NCI-H82 (cell line): ENCODE results near the gene ZNF277.

Source experiments
- DNase-seq: peaks from one replicate; lab custom pipeline; 2025; lab: John Stamatoyannopoulos, UW

The ZNF277 gene

DNA sequence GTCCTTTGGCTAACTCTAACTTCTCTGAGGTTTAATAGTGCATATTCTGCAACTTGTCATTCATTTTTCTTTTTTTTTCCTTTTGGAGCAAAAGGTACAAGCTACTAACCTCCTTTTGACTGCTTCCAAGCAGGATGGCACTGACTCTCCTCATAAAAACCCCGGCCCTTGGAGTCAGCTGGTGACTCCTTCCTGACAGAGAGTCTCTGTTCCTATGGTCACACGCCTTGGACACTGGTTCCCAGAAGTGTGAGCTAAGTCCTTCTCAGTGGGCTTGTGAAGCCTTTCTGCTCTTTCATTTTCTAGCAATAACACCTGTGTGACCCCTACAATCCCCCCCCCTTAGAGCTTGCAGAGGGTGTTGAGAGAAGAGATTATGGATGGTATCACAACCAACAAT is 22.0 kb upstream of the ZNF277 start:
- DNase-seq = no peak

DNA sequence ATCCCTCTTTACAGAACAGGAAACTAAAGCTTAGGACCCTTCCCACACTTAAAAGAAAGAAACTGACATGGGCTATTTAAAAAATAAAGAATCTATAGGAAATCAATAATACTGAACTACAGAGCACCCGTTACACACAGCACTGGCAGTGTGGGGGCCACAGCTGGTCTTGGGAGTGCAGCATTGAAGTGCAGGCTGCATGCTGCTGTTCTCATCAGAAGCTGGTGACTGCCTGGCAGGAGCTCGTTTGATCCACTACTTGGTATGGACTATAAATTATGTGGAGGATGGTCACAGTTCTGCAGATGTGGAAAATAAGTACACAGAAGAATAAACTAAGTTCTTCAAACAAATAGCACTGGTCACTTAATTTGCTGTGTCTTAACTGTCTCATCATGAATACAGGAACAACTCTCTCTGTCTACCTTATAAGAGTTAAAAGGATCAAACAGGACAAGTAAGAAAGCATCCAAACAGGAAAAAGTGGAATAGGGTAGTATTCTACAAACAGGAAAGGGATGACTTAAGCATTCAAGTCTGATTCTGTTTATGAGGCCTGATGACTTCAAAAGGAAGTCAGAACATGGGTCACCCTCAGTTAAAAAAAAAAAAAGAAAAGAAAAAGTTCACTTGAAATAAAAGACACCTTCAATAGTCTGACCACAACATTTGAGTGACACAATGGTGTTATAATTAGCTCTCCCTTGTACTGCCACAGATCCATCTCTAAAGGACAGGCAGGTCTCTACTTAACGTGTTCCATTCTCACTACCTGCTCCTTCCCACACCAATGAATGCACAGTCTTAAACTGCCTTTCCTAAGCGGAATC is 21.3 kb upstream of the ZNF277 start:
- no peak for DNase-seq

DNA sequence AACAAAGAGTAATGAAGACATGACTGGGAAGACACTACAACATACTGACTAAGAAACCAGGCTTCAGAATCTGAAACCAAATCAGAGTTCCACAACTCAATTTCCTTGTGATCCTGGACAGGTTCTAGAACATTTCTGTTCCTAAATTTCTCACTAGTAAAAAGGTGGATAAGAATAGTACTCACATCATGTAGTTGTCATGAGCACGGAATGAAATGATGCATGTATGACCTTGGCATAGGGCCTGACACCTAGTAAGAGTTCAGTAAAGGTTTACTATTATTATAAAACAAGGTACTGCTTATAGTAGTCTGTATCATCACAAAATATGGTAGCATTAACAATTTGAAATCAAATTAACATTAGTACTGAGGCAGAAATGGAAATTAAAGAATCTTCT is 20.2 kb upstream of the ZNF277 start:
- no peak for DNase-seq

DNA sequence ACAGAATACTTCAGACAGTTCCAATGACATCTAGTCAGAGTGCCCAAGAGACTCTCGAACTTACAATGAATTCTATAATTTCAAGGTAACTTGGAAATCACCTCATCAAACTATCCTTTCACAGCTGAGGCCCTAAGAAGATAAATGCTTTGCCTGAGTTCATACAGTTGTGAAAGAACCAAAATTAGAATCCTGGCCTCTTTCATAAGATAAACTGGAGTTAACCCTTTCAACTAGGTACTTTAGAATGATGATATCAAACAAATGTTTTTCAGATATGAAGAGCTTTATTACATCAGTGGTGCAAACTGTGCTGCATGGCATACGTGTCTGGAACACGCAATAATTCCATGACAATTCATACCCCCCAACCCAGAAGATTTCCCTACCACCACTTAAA is 18.2 kb upstream of the ZNF277 start:
- no peak for DNase-seq

DNA sequence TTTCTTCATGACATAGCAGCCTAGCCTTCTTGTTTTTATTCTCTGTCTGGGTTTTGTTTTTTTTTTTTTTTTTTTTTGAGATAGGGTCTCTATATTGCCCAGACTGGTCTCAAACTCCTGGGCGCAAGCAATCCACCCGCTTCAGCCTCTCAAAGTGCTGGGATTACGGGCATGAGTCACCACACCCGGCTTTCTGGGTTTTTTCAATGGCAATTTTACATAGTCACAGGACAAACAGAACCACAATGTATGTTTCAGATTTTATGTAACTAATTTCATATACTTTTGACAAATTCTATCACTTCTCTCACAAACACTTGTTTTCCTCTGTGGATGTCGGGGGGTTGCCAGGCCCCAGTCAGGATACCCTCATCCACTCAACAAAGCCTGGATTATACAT is 16.8 kb upstream of the ZNF277 start:
- DNase-seq = no peak

DNA sequence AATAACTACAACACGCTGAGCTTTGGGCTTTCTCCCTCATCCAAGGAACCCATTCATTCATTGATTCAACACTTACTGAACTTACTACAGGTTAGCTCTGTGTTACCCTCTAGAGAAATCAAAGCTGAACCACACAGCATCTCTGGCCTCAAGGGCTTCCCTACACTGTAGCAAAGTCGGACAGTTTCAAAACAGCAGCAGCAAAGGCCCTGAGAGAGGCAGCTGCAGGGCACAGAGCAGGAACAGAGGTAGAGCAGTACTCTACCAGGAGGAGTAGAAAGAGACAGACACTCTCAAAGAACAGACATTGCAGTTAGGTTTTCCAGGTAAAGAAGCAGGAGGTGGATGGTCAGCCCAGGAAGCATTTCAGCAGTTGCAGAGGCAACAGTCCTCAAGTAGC is 16.4 kb upstream of the ZNF277 start:
- DNase-seq = no peak

DNA sequence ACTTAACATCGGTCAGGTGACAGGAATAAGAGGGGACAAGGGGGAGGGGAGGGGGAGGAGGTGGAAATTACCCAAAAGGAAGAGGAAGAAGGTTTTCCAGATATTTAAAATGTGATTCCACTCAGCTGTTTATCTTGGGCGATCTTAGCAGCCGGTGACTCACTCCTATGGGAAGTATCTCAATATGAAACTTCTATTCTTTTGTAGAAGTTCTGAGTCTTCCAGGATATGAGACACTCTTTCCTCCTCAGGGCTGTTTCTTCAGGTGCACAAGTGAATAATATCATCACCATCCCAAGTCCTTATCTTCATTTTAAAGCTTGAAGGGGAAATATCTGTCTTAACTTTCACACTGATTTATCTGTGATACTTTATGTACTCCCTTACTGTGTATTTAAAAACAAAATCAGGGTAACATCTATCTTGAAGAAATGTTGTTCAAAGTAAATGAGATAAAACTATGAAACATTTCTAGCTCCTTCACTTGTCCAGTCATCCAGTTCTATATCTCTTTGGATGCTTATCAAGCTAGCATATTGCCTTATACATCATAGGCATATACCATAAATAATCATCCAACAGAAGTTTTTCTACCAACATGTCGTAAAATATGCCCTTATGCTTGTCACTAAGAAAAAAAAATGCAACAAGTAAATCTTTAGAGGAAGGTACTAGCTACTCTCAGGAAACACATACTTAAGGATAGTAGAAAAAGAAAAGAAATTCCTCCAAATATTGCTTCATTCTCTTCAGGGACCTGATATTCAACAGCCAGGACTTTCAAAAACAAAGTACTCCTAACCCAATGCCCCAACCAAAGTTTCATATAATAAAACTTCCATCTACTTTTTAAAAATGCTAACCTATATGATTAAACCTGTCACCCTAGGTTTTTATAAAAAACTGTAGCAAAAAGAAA is 14.0 kb upstream of the ZNF277 start:
- DNase-seq = no peak

DNA sequence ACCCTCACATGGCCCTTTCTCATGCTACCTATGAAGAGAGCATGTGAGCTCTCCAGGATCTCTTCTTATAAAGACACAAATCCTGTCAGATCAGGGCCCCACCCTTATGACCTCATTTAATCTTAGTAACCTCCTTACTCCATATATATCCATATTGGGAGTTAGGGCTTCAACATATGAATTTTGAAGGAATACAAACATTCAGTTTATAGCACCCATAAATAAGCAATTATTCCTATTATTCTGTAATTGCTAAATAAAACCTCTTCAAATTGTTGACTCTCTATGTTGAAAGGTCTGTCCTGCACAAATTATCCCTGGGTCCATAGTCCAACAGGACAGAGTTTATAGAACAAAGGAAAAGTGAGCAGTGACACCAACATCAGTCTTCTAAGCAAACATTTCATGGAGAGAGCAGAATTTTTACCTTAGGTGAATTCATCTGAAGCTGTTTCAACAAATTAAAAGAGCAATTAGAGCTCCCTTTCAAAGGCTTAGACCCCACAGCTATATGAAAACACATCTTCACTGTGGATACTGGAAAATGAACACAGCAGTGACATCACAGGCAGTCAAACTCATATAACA is 12.5 kb upstream of the ZNF277 start:
- no peak for DNase-seq

DNA sequence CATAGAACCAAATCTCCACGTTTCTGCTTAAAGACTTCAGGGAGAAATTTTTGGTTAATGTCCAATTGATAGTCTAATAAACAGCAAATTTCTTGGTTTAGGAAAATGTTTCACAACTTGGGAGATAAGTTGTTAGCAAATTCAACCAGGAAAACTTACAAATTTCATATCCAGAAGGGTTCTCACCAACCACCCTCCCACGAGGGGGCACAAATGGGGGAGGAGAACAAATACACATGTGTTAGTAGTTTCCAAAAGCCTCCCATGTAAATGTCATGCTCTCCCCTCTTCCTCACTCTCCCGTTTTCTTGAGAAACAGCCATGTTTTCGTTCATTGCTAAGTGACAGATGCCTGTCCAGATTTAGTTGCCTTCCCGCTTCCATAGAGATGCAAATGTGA is 10.8 kb upstream of the ZNF277 start:
- no peak for DNase-seq

DNA sequence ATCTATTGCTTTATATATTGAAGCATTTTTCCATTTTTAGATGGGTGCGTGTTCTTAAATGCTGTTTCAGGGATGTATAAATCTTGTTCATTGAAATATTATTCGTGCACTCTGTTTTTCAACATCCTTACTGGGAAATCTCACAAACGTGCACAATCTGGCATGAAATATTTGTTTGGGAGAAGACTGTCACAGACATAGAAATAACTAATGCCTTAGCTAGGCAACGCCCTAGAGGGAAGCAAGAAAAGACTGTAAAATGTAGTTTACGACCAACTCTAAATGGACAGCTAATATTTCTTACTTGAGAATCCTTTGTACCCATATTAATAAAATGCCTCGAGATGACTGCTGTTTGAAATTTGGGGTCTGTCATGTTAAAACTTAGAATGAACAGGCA is 9.2 kb upstream of the ZNF277 start:
- DNase-seq = no peak

DNA sequence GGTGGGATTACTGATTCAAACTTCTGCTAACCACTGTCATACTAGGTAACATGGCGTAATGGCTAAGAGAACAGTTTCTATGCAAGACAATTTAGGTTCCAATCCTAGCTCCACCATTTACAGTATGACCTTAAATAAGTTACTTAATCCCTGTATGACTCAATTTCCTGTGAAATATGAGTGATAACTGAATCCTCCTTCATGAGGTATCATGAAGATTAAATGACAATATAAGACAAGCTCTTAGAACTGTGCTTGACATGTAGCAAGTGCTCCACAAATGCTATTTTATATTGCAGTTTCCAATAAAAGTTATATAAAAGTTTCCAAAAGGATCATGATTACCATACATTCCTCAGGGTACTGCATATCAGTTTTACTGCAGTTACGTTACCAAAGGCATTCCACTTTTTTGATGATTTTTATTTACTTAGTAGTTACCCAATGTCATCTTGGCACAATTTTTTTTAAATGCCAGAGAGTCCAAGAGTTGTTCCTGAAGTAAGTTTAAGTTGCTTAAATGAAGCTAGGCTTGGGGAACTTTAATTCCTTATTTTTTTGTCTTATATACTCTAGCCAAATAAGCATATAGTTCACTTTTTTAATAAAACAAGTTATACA is 7.3 kb upstream of the ZNF277 start:
- DNase-seq = no peak

DNA sequence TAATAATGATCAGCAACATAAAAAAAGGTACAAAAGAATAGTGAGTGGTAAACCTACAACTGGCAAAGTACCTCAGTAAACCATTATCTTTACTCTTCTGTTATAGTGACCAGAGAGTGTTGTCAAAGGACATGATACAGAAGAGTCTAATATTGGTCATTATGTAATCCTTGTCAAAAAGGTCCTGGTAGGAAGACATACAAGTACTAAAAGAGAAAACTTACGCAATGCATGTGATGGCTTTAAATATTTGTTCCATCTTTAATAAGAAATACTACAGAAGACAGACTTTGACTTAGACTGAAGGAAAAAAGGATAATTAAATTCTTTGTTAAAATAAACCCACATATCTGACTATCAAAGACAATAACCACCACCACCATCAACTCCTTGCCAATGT is 6.8 kb upstream of the ZNF277 start:
- DNase-seq = no peak

DNA sequence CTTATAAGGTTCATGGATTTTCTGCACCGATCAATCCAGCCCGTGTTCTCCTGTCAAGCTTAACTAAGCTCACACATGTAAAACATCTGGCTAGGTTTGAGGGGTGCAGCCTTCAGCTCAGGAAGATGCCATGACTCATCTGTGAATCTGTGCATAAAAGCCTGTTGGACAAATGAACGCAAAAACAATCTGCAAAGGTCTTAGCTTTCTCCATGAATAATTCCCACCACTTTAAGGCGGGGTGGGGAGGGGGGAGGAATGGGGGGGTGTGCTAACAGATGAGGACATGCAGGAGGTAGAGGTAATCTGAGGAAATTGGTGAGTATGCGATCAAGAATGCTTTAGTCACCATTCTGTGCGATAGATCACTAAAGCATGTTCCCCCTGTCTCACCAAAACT is 5.1 kb upstream of the ZNF277 start:
- DNase-seq = no peak

DNA sequence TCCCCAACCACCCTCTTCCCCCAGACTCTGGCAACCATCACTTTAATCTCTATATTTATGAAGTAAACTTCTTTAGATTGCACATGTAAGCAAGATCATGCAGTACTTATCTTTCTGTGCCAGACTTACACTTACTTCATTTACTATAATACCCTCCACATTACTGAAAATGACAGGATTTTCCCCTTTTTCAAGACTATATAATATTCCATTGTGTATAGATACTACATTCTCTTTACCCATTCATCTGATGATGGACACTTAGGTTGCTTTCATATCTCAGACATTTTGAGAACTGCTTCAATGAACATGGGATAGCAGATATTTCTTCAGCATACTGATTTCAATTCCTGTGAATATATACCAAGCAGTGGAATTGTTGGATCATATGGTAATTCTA is 4.7 kb upstream of the ZNF277 start:
- DNase-seq = no peak

DNA sequence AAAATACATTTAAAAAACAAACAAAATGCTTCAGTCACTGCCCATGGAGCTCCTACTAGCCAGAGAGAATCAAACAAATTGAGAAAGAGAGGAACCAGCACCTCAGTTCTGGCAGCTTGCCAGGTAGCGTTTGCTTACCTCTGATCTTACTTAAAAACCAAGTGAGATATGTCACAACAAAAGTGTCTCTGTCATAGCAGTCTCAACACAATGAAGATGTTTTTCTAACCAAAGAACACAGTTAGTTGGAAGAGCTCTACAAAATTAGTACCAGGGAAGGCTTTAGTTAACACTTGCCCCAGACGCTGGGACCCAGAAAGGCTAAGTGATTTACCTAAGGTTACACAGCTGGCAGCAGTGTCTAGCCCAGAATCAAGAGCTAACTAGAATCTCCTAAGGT is 3.7 kb upstream of the ZNF277 start:
- DNase-seq = peak; percentile 62

DNA sequence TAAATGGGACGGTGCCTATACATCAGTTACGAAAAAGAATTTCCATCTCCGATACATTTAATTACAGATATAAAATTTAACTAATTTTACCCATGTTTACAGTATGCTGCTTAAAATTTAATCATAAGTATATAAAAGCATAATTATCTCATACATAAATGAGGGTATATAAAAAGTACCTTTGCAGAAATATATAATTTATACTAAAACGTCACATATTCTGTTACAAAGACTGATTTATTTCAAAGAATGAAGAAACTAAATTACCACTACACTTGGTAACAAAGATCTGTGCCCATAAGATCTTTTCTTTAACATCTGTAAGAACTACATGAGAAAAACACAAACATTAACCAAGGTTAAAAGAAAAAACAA is 3.1 kb upstream of the ZNF277 start:
- no peak for DNase-seq

DNA sequence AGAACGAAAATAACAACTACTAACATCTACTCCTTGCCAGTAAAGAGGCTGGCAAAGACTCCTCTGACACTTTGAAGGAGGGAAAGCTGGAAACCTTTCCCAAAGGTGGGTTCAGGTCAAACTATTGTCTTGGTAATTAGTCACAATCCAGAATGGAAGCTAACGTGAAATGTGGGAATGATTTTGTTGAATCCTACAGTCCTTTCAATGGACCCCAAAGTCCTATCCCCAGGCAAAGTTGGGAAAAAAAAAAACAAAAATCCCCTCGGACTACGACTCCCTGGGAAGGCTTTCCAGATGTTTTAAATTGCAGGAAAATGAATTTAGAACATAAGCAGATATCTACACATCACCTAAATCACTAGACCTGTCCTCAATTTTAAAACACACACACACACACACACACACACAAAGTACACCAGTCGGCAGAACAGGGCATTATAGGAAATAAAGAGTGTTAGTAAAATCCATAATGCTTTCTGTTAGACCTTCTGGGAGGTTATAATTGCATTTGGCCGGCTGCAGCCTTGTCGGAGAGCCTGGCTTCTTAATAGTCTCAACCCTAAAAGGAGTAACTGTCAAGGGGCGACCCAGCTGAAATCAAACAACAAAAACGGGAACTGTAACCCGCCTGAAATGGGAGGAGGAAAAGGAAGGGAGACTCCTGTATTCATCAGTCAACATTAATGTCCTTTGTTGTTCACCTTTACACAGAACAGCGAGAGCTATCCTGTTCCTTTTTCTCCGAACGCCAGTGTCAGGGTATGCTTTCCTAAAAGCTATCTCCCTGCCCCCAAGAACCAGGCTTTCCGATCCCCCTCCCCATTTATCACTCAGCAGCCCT is 1.8 kb upstream of the ZNF277 start:
- peak; percentile 55 for DNase-seq

DNA sequence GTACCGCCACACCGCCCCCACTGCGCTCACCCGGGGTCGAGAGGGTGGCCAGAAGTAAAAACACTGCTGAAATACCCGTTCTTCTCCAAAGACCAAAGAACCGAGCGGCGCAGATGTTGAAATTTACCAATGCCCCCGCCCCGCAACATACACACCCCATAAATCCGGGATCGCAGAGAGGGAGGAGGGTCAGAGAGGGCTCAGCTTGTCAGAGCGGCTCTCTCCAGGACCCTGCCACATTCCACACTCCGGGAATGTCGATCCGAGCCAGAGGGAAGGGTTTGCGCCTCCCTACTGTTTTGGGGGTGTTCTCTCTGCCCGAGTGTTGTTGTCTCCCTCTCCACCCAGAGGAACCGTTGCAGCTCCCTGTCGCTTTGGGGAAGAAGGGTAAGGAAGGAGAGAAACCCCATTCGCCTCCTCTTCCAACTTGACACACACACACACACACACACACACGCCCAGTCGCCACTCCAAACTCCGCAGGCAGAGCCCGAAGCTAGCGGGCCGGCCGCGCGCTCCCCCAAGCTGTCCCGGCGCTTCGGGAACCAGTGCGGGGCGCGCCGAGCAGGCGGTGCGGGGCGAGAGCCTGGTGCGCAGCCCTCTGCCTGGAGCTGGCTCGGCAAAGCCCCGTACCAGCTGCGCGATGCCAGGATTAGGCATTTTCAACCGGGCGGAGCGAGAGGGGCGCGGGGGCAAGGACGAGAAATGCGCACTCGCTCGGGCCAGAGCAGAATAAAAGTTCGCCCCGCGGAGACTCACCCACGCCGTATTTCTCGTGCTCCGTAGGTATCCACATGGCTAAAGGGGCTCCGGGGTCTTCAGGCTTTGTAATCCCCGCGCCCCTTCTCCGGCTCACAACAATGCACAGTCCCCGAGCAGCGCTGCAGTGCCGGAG is 905 bp upstream of the ZNF277 start:
- DNase-seq = peak; percentile 77

DNA sequence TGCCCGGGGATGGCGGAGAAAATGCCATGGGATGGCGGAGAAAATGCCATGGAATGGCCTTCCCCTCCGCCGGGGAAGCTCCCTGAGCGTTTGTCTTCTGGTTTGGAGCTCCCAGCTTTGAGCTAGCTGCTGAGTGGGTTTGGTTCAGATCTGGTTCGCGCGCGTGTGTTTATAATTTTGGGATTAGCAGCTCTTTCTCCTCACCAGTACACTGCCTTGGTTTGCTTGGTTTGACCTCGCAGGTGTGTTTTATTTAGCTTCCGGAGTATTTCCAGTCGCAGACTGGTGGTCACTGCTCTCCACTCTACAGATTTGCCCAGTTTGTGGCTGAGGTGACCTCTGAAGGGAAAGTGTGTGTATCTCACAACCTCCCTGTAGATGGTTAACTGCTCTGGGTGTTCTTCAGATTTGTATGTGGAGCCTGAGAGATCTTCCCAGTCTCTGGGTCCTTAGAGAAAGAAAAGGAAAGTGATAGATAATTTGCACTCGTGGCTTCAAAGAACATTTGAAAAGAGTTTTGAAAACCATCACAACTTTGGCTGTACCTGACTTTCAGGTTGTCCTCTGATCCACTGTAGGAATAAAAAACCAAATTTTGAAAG is 597 bp downstream of the ZNF277 start:
- peak; percentile 57 for DNase-seq

DNA sequence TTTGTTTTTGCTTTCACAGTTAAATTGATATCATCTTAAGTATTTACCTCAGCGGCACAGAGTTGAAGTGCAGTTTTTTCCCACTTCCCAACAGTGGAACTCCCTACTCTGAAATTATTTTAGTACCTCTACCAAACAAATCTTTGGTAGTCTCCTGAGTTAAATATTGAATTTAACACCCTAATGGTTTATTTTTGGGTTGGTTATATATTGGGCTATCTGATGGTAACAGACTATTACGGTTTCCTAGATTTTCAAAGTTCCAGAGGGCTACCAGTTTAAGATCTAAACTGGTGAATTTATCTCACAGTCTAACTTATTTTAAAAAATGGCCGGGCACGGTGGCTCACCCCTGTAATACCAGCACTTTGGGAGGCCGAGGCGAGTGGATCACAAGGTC is 1.3 kb downstream of the ZNF277 start:
- no peak for DNase-seq
